Measurements from ENCODE around the gene STAM2.
"Not testable (repeated sequence)": the region's sequence is repeated elsewhere in the genome, so short reads cannot be mapped to it uniquely, and the experiment has no call there.

Gene STAM2

DNA sequence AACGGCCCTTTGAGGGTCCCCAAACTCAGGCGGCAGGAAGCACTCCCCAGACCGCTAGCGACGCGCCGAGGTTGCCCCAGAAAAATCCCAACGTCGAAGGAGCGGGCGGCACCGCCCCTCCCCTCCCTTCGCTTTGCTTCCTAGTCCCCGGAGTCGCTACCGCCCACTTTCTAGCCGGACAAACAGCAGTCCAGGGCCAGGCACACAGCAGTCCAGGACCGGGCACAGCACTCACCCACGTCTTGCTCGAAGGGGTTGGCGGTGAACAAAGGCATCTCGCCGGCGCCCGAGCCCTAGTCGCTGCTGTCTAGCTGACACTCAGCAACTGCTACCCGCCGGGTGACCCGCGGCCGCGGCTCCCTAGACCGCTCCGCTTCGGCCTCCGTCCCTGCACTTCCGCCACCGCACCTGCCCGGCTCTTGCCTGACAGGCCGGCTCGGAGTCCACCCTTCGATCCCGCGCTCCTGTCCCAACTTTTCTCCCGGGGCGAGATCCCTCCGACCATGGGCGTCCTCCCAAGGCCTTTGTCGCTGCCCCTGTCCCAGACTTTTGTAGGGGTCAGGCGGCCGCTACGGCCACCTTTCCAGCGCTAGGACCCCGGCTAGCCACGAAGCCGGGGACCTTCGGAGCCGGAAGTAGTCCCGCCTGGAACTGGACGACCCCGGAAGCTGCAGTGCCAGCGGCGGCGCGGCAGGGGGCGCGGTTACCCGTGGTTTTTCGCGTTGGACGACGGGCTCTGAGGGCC lies at the start of gene STAM2:
STAM2 (minus strand) TSS at position 396 of the 745 bp plus-strand sequence; CDS start at position 275, 121 bp downstream.
- peak; percentile 81 to 83 for DNase-seq (ENCODE audit: low read depth in 2 of 2)

- DNase-seq (ENCODE audit: low read depth in 2 of 2), result no peak
These were observed 48.4 kb upstream of the STAM2 start for GRCh38 chr2:152223977-152224376.

- peak; percentile 86 to 88 for DNase-seq (ENCODE audit: low read depth in 2 of 2)
These were observed 47.5 kb upstream of the STAM2 start for GRCh38 chr2:152222975-152223637.

GRCh38 chr2:152221839-152222238 lies 46.3 kb upstream of the STAM2 start:
- DNase-seq (ENCODE audit: low read depth in 2 of 2), result peak in 1 of 2 experiments; percentile 9

DNA sequence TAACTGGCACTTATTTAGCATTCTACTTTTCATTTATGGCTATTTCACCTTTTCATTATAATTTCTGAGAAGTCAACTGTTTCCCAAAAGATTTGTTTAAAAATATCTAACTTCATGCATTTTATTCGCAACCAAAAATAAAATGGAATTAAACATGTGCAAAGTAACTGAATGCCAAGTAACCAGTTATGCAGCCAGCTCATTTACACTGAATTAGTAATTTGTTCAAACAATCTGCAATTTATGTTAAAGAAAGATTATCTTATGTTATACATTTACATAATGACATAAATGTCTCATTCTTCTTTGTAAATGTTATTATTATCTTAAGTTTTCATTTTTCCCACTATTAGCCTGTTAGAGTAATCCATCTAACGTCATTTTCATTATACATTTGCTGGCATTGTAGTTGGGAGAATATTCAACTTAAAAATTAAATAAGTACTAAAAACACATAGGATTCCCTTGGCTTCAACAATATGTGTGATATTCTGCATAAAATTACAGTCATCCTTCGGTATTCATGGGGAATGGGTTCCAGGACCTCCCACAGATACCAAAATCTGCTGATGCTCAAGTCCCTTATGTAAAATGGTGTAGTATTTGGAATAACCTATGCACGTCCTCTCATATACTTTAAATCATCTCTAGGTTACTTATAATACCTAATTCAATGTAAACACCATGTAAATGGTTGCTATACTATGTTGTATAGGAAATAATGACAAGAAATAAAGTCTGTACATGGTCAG lies 43.7 kb upstream of the STAM2 start:
- DNase-seq (ENCODE audit: low read depth in 2 of 2), result no peak

GRCh38 chr2:152201466-152201830 lies 25.9 kb upstream of the STAM2 start:
- no peak for DNase-seq (ENCODE audit: low read depth in 2 of 2)

DNA sequence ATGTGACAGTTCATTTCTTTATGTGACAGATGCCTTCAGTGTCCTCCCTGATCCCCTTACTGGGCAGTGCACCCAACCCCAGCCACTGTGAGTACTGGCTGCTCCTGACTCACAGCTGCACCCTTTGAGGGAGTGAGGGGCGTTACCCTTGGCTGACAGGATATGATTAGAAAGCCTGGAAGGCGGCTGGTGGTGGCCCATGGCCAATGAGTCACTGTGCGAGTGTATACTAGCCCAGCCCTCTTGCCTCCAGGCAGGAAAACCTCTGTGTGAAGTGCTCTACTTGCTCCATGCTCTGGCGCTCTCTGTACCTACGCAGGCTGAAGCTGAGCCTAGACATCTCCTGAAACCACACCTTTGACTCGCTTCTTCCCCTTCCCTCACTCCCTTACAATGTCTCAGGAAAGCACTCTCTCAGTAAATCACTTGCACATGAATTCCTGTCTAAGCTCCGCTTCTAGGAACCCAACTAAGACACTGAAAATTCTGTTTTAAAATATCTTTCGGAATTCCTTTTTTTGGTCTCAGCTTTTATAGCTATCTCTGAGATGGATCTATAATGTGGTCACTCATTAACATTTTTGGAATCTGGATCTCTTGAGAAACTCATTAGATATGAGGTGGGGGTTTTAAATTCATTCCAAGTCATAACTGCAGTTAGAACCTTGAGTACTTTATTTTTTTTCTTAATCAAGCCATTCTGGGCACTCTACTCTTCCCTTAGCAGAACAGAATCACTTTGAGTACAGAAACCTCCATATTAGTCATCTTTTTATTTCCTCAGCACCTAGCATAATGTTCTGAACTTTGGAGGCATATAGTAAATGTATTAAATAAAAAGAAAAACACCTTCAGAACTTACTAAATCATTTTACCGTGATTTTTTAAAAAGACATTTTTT lies 25.3 kb upstream of the STAM2 start:
- DNase-seq (ENCODE audit: low read depth in 2 of 2), result peak; percentile 82 to 85

DNA sequence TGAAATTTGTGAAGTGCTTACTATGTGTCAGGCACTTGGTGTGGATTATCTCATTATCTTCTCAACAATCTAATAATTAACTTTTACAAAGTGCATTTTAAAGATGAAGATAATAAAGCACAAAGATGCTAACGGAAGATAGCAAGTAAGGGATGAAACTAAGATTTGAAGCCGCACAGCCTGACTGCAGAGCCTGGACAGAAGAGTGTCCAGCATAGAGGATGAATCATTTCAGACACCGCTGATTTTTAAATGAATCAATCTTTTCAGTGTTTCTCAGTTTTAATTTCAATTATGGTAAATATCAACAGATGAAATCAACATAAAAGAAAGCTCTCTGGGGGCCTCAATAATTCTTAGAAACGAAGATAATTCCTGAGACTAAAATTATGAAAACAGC lies 24.5 kb upstream of the STAM2 start:
- no peak for DNase-seq (ENCODE audit: low read depth in 2 of 2)

- DNase-seq (ENCODE audit: low read depth in 2 of 2), result no peak
These were observed 22.9 kb upstream of the STAM2 start for GRCh38 chr2:152198499-152198898.

DNA sequence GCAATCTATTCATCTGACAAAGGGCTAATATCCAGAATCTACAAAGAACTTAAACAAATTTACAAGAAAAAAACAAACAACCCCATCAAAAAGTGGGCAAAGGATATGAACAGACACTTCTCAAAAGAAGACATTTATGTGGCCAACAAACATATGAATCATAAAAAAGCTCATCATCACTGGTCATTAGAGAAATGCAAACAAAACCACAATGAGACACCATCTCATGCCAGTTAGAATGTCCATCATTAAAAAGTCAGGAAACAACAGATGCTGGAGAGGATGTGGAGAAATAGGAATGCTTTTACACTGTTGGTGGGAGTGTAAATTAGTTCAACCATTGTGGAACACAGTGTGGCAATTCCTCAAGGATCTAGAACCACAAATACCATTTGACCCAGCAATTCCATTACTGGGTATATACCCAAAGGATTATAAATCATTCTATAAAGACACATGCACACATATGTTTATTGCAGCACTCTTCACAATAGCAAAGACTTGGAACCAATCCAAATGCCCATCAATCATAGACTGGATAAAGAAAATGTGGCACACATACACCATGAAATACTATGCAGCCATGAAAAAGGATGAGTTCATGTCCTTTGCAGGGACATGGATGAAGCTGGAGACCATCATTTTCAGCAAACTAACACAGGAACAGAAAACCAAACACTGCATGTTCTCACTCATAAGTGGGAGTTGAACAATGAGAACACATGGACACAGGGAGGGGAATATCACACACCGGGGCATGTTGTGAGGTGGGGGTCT lies 22.1 kb upstream of the STAM2 start:
- not testable (repeated sequence) for DNase-seq (ENCODE audit: low read depth in 2 of 2)

- DNase-seq (ENCODE audit: low read depth in 2 of 2), result peak; percentile 60 to 61
These were observed 14.3 kb upstream of the STAM2 start for GRCh38 chr2:152189622-152190495.

DNA sequence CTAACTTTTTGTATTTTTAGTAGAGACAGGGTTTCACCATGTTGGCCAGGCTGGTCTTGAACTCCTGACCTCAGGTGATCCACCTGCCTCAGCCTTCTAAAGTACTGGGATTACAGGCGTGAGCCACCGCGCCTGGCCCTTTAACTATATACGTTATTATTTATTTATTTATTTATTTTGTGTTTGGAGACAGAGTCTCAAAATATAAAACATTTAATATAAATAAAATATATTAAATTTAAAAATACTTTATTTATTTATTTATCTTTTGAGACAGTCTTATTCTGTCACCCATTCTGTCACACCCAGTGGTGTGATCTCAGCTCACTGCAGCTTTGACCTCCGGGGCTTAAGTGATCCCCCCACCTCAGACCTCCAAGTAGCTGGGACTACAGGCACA lies 11.2 kb upstream of the STAM2 start:
- DNase-seq (ENCODE audit: low read depth in 2 of 2), result not testable (repeated sequence)

- DNase-seq (ENCODE audit: low read depth in 2 of 2), result no peak
These were observed 10.7 kb upstream of the STAM2 start for GRCh38 chr2:152186262-152186661.

DNA sequence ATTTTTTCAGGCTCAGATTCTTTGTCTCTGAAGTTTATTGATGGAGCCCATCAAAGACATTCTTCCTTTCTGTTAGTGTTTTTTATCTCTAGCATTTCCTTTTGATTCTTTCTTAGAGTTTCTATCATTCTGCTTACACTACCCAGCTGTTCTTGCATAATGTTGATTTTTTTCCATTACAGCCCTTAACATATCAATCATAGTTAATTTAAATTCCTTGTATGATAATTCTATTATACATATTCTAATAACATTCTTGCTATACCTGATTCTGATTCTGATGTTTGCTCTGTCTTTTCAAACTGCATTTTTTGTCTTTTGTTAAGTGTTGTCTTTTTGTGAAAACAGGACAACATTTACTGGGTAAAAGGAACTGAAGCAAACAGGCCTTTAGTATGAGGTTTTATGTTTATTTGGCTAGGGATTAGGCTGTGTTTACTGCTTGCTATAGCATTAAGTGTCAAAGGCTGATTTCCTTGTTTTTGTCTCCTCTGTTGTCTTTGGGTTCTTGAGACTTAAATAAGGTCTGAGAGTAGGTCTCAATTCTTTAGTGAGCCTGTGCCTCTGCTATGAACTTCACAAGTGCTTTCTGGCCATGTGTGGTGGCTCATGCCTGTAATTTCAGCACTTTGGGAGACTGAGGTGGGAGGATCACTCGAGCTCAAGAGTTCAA lies 8.0 kb upstream of the STAM2 start:
- no peak for DNase-seq (ENCODE audit: low read depth in 2 of 2)

DNA sequence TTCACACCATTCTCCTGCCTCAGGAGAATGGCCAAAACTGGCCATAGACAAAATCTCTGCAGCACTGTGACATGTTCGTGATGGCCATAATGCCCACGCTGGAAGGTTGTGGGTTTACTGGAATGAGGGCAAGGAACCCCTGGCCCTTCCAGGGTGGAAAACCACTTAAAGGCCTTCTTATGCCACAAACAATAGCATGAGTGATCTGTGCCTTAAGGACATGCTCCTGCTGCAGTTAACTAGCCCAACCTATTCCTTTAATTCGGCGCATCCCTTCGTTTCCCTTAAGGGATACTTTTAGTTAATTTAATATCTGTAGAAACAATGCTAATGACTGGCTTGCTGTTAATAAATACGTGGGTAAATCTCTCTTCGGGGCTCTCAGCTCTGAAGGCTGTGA lies 2.1 kb upstream of the STAM2 start:
- DNase-seq (ENCODE audit: low read depth in 2 of 2), result not testable (repeated sequence)

DNA sequence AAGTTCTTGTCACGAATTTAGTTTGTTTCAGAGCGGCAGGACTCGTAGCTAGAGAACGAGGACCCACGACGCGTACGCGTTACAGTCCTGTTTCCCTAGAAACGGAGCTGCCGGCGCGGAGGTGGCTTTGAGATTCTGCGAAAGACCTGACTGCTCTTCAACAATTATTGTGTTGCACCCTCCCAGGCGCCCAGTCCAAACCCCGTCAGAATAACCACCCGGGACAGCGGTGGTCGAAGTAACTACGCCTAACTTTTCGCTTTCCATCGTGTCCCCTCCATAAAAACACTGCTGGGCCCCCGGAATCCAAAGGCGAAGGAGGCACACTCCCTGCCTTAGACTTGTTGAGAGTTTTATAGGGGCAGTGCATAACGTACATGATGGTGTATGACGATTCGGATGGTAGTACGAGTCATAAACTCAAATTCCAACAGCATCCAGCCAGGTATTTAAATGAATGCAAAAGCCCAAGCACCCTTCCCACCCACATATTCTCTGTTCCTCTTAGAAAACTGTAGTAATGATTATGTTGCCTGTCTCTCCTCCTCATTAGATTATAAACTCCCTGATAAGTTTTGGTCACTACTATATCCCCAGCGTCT lies 651 bp upstream of the STAM2 start:
- DNase-seq (ENCODE audit: low read depth in 2 of 2), result no peak

DNA sequence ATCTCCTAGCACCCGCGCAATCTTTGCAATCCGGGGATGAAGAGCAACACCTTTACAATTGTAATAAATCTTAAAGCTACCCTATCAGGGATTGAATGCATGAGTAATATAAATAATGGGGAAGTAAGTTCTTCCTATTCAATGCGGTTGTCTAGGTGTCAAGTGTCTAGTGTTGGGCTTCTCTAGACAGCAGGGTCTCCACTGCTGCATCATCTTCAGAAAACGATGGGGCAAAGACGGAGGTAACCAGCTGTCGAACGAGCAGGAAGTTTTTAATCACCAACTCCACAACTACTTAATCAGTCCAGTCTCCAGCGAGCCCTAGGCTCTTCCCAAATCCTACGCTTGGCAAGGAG lies 573 bp downstream of the STAM2 start:
- DNase-seq (ENCODE audit: low read depth in 2 of 2), result no peak

DNA sequence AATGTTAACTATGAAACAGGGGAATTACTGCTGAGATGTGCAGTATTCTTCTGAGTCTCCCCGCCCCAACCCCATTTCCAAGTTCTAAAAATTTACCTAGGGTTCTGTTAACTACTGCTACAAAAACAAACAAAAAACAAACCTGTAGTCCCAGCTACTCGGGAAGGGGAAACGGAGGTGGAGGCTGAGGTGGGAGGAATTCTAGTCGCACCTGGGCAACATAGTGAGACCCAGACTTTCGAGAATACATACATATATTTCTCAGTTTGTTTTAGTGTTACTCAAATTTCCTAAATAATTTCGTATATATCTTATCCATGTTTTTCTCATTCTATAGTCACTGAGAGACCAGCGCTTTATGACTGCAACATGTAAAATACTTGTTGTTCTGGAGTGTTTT lies 989 bp downstream of the STAM2 start:
- no peak for DNase-seq (ENCODE audit: low read depth in 2 of 2)

- no peak for DNase-seq (ENCODE audit: low read depth in 2 of 2)
These were observed 1.7 kb downstream of the STAM2 start for GRCh38 chr2:152173831-152174230.
